Activated CD4-positive, alpha-beta memory T cell treated with anti-CD3 and anti-CD28 coated beads, Interleukin-2, amount 10 ng/mL, durations not matched to agents 7 days and 5 days (primary cell): ENCODE measurements around the gene TEX2. TPM values are rescaled to one million over a fixed set of nuclear protein-coding genes. Genes with fewer than 3 reads are reported as not detected.
"Not testable (repeated sequence)": the region's sequence is repeated elsewhere in the genome, so short reads cannot be mapped to it uniquely, and the experiment has no call there.

ENCODE experiments used
- CTCF ChIA-PET: fragments of 350-600 bp; sonication (Branson Sonifier 250); formaldehyde crosslinking; loops from one replicate; lab custom pipeline; 2021; ENCODE audit warnings: antibody characterized with exemption, inconsistent platforms; lab: Charles Lee
- POLR2A ChIA-PET: fragments of 350-600 bp; sonication (Branson Sonifier 250); formaldehyde crosslinking; loops from one replicate; lab custom pipeline; 2021; ENCODE audit warnings: antibody characterized with exemption; lab: Charles Lee
- DNase-seq: peaks from one replicate; pipeline ENCODE4 v3.0.0-alpha.2; 2020
- H3K27ac Mint-ChIP-seq: one replicate; pipeline ENCODE4 v1.8.0; 2021; ENCODE audit warnings: mild to moderate bottlenecking, mixed read lengths
- H3K27me3 Mint-ChIP-seq: one replicate; pipeline ENCODE4 v1.8.0; 2021; ENCODE audit warnings: mixed read lengths
- H3K36me3 Mint-ChIP-seq: one replicate; pipeline ENCODE4 v1.8.0; 2021; ENCODE audit warnings: low read depth, mixed read lengths
- H3K4me1 Mint-ChIP-seq: one replicate; pipeline ENCODE4 v1.8.0; 2021; ENCODE audit warnings: mixed read lengths
- H3K4me3 Mint-ChIP-seq: one replicate; pipeline ENCODE4 v1.8.0; 2021; ENCODE audit warnings: mild to moderate bottlenecking, mixed read lengths
- H3K9me3 Mint-ChIP-seq: one replicate; pipeline ENCODE4 v1.8.0; 2021; ENCODE audit warnings: mixed read lengths
- total RNA-seq, 2 experiments: library from RNA; stranded (reverse); gene quantifications; one replicate each; pipeline ENCODE4 v1.2.3, GENCODE V29; 2021

The TEX2 gene
- total RNA-seq, 2 experiments from 2014 or later = 10.5 to 12.4 TPM

DNA sequence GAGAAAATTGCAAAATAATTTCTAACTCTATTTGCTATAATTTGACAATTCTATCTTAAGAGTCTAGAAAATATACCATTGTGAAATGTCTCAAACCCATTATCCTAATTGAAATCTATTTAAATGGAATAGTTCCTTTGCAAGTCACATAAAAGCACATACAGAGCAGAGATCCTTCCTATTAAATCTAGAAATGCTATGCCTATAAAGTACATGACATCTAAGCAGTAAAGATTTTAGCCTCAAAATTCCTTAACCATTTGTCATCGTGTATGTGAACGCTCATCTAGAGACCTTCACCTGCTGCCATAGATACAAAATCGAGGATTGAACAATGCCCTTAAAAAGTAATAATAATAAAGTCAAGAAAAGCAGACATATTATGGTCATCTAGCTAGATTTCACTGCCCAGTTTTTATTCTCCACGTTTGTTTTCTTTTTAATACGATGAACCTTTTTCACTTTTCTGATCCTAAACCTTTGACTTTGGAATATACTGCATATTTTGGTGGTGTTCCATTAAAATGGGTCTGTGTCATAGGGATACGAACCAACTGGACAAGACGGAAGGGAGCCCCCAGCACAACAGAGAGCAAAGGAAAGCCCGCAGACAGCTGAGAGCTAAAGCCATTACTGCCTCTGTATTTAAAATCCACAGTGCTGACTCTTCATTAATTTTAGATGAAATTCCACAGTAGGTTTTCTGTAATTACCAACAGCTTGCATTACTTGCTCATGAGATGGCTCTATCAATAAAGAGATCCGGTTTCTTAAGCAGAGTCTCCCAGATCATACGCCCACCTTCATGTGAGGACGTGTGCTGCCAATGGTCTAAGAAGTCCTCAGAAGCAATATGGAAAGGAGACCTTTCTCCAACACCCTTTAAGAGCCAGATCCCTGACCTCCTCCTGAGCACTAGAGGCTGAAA lies 17.6 kb downstream of the TEX2 start:
- Mint-ChIP-seq H3K4me1 (no peaks in the 10 kb centered on the region), H3K36me3 (no peaks in the 10 kb centered on the region), H3K4me3 (no peak overlapping the region), H3K27me3 (no peaks in the 10 kb centered on the region), H3K9me3 (no peaks in the 10 kb centered on the region), H3K27ac (no peak overlapping the region)
- DNase-seq = no peak
- ChIA-PET CTCF (no interaction called here), POLR2A (interaction anchor here (1.7 kb wide), 1 partner anchor 99 kb away, joined by 5 read pairs; no protein-coding TSS in a partner anchor)

DNA sequence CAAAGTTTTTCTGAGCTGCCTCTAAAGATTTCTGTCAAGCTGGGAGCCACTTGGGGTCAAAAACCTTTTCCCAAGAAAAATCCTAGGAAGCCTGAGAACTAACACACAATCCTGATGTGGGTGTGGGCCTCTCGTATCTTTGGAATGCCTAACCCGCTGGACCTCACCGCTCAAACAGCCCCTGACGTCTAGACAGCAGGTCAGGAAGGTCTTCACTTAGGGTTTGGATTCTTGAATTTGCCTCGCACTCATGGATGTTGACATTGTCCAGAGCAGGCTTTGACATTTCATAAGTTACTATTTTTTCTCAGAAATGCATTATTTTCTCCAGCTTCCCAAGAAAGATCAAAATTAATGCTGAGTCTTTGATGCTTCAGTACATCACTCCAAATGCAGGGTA lies 18.9 kb downstream of the TEX2 start:
- no peaks in the 10 kb centered on the region for H3K36me3 Mint-ChIP-seq
- DNase-seq = no peak
- ChIA-PET POLR2A (no interaction called here), CTCF (interaction anchor here (0.7 kb wide), 1 partner anchor 77 kb away, joined by 5 read pairs; no protein-coding TSS in a partner anchor)
- H3K4me3 Mint-ChIP-seq = no peak overlapping the region
- H3K27ac Mint-ChIP-seq = no peak overlapping the region
- H3K9me3 Mint-ChIP-seq = no peaks in the 10 kb centered on the region
- H3K27me3 Mint-ChIP-seq = no peaks in the 10 kb centered on the region
- no peaks in the 10 kb centered on the region for H3K4me1 Mint-ChIP-seq

DNA sequence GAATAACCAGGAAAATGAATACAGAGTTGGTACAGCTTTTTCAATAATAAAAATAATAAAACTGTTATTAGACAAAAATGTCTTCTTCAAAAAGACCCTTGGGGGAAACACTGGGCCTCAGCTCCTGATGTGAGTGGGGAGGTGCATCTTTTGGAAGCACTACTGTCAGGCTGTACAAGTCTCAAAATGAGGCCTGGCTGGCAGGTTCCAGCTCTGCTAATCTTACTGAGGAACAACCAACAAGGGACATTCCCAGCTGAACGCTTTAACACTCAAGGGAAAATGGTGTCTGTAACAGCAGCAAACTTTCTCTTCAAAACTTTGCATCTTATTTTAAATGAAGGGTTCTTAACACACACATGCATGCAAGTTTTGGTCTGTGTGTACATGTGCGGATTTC lies 19.7 kb downstream of the TEX2 start:
- CTCF ChIA-PET = no interaction called here
- POLR2A ChIA-PET = no interaction called here
- Mint-ChIP-seq H3K27me3 (no peaks in the 10 kb centered on the region), H3K9me3 (no peaks in the 10 kb centered on the region), H3K27ac (no peak overlapping the region), H3K4me3 (no peak overlapping the region), H3K36me3 (no peaks in the 10 kb centered on the region), H3K4me1 (peaks cover 3% of the 10 kb centered on the region)
- DNase-seq = no peak

DNA sequence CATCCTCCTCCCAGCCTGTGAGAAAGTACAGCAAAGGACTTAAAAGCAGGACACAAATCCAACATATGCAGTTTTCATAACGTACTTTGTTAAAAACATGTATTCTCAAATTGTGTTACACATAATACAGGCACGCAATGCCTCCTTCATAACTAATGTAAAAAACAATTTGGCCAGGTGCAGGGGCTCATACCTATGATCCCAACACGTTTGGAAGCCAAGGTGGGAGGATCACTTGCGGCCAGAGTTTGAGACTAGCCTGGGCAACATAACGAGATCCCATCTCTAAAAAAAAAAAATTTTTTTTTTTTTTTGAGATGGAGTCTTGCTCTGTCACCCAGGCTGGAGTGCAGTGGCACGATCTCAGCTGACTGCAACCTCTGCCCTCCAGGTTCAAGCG lies 20.4 kb downstream of the TEX2 start:
- Mint-ChIP-seq H3K4me3 (no peak overlapping the region), H3K27me3 (no peaks in the 10 kb centered on the region), H3K9me3 (no peaks in the 10 kb centered on the region), H3K27ac (no peak overlapping the region), H3K36me3 (no peaks in the 10 kb centered on the region), H3K4me1 (peaks cover 4% of the 10 kb centered on the region)
- CTCF ChIA-PET = no interaction called here
- DNase-seq = no peak
- POLR2A ChIA-PET = no interaction called here

DNA sequence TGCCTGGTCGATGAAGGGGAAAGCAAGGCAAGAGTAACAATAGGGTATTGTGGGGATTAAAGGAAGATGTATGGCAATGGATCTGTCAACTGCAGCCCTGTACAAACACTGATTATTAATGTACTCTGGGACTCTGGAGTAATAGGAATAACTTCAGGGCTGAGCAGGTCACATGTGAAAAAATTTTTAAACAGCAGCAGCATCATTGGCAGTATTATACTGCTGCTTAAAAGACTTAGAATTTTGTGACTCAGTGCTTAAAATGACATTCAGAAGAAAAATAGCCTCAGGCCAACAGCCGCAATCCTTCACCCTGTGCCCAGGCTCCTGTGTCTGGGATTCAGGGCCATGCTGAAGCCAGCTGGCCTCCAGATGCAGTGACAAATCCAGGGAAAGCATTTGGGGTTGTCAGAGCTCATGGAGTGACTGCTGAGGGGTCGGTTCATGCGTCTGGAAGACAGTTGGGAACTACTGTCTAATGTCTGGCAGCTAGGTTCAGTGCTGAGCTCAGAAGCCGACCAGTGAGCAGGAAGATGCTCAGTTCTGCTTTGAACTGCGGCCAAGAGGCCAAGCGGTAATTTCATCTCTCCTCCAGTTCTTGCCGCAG lies 22.2 kb downstream of the TEX2 start:
- no peak for DNase-seq
- POLR2A ChIA-PET = interaction anchor here (0.7 kb wide), 1 partner anchor 8 kb away, joined by 3 read pairs; no protein-coding TSS in a partner anchor
- Mint-ChIP-seq H3K4me3 (no peak overlapping the region), H3K27me3 (no peaks in the 10 kb centered on the region), H3K36me3 (no peaks in the 10 kb centered on the region), H3K4me1 (peaks cover 4% of the 10 kb centered on the region), H3K27ac (no peak overlapping the region), H3K9me3 (no peaks in the 10 kb centered on the region)
- CTCF ChIA-PET = interaction anchor here (1.2 kb wide), 1 partner anchor 9 kb away, joined by 3 read pairs; no protein-coding TSS in a partner anchor

DNA sequence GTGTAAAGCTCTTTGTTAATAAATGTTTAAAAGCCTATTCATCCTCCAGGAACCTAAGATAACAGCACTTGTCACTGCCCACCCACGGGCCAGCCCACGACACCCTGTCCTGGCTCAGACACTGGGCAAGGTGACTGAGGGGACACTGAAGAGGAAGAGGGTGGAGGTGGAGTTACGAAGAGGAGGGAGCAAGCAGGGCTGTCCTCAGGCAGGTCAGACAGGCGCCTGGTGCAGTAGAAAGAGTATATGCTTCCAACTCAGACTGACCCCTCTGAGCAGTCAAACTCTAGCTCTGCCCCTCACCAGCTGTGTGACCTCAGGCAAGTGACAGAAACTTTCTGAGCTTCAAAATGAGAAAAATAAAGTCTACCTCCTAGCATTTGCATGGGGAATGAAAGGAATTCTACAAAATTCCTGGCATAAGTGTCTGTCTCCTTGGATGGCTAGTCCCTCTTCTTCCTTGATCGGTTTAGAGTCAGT lies 22.8 kb downstream of the TEX2 start:
- Mint-ChIP-seq H3K4me3 (no peak overlapping the region), H3K36me3 (no peaks in the 10 kb centered on the region), H3K9me3 (no peaks in the 10 kb centered on the region), H3K27me3 (no peaks in the 10 kb centered on the region), H3K4me1 (peaks cover 4% of the 10 kb centered on the region), H3K27ac (no peak overlapping the region)
- DNase-seq = no peak
- CTCF ChIA-PET = interaction anchor here (1.3 kb wide), 1 partner anchor 23 kb away, joined by 3 read pairs; the partner anchor contains the start of gene TEX2
- POLR2A ChIA-PET = interaction anchor here (1.0 kb wide), 1 partner anchor 94 kb away, joined by 3 read pairs; no protein-coding TSS in a partner anchor

DNA sequence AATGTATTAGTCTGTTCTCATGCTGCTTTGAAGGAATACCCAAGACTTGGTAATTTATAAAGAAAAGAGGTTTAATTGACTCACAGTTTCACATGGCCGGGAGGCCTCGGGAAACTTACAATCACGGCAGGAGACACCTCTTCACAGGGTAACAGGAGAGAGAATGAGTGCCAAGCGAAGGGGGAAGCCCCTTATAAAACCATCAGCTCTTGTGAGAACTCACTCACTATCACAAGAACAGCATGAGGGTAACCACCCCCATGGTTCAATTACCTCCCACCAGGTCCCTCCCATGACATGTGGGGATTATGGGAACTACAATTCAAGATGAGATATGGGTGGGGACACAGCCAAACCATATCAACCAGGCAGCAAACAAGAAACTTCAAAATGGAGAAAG lies 24.6 kb downstream of the TEX2 start:
- H3K4me1 Mint-ChIP-seq, H3K4me3 Mint-ChIP-seq, H3K9me3 Mint-ChIP-seq, H3K36me3 Mint-ChIP-seq, H3K27me3 Mint-ChIP-seq, H3K27ac Mint-ChIP-seq, POLR2A ChIA-PET, DNase-seq: not testable (repeated sequence)
- CTCF ChIA-PET = interaction anchor here (1.6 kb wide), 1 partner anchor 24 kb away, joined by 5 read pairs; no protein-coding TSS in a partner anchor

DNA sequence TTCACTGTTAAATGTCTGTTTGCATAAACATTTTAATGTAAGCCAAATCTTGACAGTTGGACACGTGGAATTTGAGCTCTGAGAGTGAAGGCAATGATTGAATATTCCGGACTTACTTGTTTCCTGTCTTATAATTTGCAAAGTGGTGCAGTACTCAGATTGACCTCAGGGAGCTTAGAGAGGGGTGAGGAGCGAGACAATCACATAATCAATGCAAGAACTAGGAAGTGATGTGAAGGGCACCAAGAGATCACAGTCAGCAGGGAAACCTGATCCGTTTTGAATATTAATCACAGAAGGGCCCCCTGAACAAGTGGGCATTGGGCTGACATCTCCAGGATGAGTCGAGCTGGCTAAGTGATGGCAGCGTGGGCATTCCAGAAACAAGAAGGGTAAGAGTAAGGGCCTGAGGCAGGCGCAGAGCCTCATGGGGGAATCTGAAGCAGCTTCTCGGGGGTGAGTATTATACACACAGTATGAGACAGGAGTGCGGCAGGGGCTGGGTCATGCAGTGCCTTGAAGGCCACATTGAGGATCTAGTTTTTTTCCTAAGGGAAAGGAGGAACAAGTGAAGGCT lies 26.1 kb downstream of the TEX2 start:
- H3K27me3 Mint-ChIP-seq = no peaks in the 10 kb centered on the region
- DNase-seq = no peak
- H3K9me3 Mint-ChIP-seq = no peaks in the 10 kb centered on the region
- POLR2A ChIA-PET = no interaction called here
- CTCF ChIA-PET = interaction anchor here (1.1 to 1.5 kb wide), 4 partner anchors 19 to 219 kb away, joined by 3 read pairs; no protein-coding TSS in a partner anchor
- H3K27ac Mint-ChIP-seq = no peak overlapping the region
- H3K36me3 Mint-ChIP-seq = no peaks in the 10 kb centered on the region
- H3K4me1 Mint-ChIP-seq = peaks cover 4% of the 10 kb centered on the region
- no peak overlapping the region for H3K4me3 Mint-ChIP-seq

DNA sequence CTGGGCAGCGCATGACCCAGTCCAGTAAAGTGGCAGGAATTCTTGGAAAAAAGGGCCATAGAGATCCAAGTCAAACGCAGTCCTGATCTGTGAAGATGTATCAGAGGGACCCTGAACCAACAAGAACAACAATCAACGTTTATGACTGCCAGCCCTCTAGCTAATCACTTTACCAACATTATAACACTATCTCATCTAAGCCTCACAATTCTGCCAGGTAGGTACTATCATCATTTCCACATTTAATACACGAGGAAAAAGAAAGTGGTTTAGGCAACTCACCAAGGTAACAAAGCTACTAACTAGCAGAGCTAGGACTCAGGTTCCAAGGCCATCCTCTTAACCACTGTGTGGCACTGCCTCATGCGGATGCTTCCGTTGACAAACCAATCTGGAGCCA lies 28.1 kb downstream of the TEX2 start:
- Mint-ChIP-seq H3K27ac (no peak overlapping the region), H3K36me3 (no peaks in the 10 kb centered on the region), H3K9me3 (no peaks in the 10 kb centered on the region), H3K4me3 (no peak overlapping the region), H3K27me3 (no peaks in the 10 kb centered on the region), H3K4me1 (peaks cover 4% of the 10 kb centered on the region)
- ChIA-PET POLR2A (no interaction called here), CTCF (no interaction called here)
- DNase-seq = no peak

DNA sequence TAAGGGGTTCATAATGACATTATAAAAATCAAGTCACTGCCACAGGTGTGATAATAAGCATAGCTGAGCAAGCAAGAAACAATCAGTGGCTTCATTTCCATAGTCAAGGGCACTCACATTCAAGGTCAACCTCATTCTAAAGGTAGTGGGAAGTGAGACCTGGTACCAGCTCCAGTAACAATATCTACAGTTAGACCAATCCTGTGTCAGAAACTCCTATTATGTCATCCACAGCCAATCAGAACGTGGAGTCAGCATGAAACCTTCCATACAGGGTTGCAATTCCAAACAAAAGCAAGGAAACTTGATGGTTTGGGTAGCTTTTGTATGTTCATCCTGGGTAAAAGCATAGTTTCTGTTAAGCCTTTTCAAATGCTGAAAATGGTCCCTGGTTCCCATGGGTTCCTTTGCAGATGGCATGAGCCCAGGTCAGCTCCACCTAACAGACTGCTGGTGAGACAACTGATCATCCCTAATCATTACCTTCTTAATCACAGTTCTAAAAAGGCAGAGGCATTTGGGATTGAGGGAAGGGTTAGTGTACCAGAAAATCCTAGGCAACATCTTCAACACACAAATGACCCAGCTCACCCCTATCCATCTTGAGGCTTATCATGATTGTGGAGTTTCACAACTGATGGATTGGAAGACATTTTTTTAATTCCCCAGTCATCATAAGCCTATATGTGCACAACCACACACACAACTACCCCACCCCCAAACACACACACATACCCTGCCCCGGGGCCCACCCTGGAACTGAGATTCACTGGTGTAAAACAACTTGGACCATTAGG lies 30.4 kb downstream of the TEX2 start:
- H3K4me1 Mint-ChIP-seq = no peaks in the 10 kb centered on the region
- no peak for DNase-seq
- no peak overlapping the region for H3K4me3 Mint-ChIP-seq
- CTCF ChIA-PET = interaction anchor here (1.1 kb wide), 1 partner anchor 9 kb away, joined by 3 read pairs; no protein-coding TSS in a partner anchor
- H3K27ac Mint-ChIP-seq = no peak overlapping the region
- no peaks in the 10 kb centered on the region for H3K9me3 Mint-ChIP-seq
- no peaks in the 10 kb centered on the region for H3K36me3 Mint-ChIP-seq
- H3K27me3 Mint-ChIP-seq = no peaks in the 10 kb centered on the region
- POLR2A ChIA-PET = interaction anchor here (0.7 kb wide), 1 partner anchor 9 kb away, joined by 3 read pairs; no protein-coding TSS in a partner anchor

DNA sequence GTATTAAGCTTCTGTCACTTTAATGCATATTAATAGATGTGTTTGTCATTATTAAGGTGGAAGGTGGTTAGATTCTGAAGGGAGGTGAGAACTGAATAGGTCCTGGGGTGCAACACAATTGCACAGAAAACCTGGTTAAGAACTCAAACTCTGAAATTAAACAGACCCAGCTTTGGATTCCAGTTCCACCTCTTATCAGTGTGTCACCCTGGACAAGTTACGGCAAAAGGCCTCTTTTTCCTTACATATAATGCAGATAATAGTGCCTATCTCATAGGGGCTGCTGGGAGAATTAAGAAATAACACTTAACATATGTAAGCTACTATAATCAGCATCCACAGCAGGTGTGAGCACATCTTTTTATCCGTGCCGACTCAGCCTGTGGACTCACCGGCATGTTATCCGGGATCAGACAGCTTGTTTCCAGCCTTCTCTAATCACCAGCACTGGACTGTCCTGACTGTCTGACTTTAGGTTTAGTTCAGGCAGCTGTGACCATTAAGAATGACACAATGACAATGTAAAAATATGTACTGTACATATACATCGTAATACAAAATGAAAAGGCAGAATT lies 31.4 kb downstream of the TEX2 start:
- DNase-seq = no peak
- ChIA-PET CTCF (interaction anchor here (1.1 kb wide), 1 partner anchor 10 kb away, joined by 3 read pairs; no protein-coding TSS in a partner anchor), POLR2A (no interaction called here)
- H3K27ac Mint-ChIP-seq = no peak overlapping the region
- H3K27me3 Mint-ChIP-seq = no peaks in the 10 kb centered on the region
- no peak overlapping the region for H3K4me3 Mint-ChIP-seq
- H3K9me3 Mint-ChIP-seq = no peaks in the 10 kb centered on the region
- H3K36me3 Mint-ChIP-seq = no peaks in the 10 kb centered on the region
- H3K4me1 Mint-ChIP-seq = no peaks in the 10 kb centered on the region
